Stomach (tissue), 4 donors: ENCODE results near the gene APOLD1.
"Not testable (repeated sequence)": the region's sequence is repeated elsewhere in the genome, so short reads cannot be mapped to it uniquely, and the experiment has no call there.

Experiments used
- CTCF ChIP-seq, 7 experiments: fragments of 450-650 bp in 4 of 7; fragments of 200-600 bp in 3 of 7; sonication (generic) in 3 of 7; IDR thresholded peaks; one replicate each; pipeline ENCODE4 v1.5.1; 2016 to 2019; ENCODE audit warnings: antibody characterized with exemption in 7 of 7, control low read depth in 2 of 7, mild to moderate bottlenecking in 1 of 7
- EP300 ChIP-seq: sonication (generic); formaldehyde crosslinking; IDR thresholded peaks from one replicate; pipeline ENCODE4 v1.6.1; 2017; ENCODE audit warnings: antibody characterized with exemption
- POLR2A ChIP-seq, 4 donors: fragments of 450-650 bp; IDR thresholded peaks; one replicate each; pipeline ENCODE4 v1.6.1; 2016; ENCODE audit warnings: antibody characterized with exemption in 4 of 4, control low read depth in 2 of 4, mild to moderate bottlenecking in 1 of 4, moderate library complexity in 1 of 4
- POLR2AphosphoS5 ChIP-seq, 3 donors: sonication (generic); formaldehyde crosslinking; IDR thresholded peaks; one replicate each; pipeline ENCODE4 v1.6.1; 2016; ENCODE audit warnings: antibody characterized with exemption in 3 of 3

- not testable (repeated sequence) for TF ChIP-seq CTCF (IDR thresholded peaks at IDR 0.05); EP300; POLR2AphosphoS5 (IDR thresholded peaks at IDR 0.05); POLR2A (IDR thresholded peaks at IDR 0.05)
These were observed 54.0 kb downstream of the APOLD1 start for GRCh38 chr12:12839439-12839838.
